K562 (cell line): ENCODE data around the gene DENND1A. TPM values are rescaled to one million over a fixed set of nuclear protein-coding genes. Genes with fewer than 3 reads are reported as not detected.

Experiments used
- ATAC-seq: fragments of 200-7000 bp; cut with Tn5 transposase; 3 replicates; pipeline ENCODE4 v1.9.1; 2020; ENCODE audit warnings: moderate library complexity
- BruUV-seq: library from RNA; stranded (reverse); fragments of 400-500 nt; replicated peaks from 2 replicates; lab custom pipeline; 2021; lab: Mats Ljungman, UMichigan
- CTCF ChIA-PET: fragments of 300-600 bp; formaldehyde crosslinking; extraction: SDS; loops from one replicate; lab custom pipeline; 2021; ENCODE audit warnings: low intra/inter-chr PET ratio; lab: Yijun Ruan, JAX
- POLR2A ChIA-PET: fragments of 300-600, 350-650 bp; sonication (Branson Sonifier 250); formaldehyde crosslinking; extraction: SDS; loops from one replicate; lab custom pipeline; 2021; ENCODE audit warnings: antibody characterized with exemption, inconsistent platforms; lab: Yijun Ruan, JAX
- DNase-seq, 4 experiments: peaks; one replicate each; pipeline versions ENCODE4 v3.0.0 to v3.0.0-alpha.2; 2011 to 2018; ENCODE audit warnings: low spot score in 3 of 4, mixed read lengths in 3 of 4; ENCODE audit errors: extremely low read depth in 1 of 4
- FAIRE-seq: peaks from 2 replicates; lab custom pipeline; 2011; peaks lifted over from hg19 to GRCh38; lab: Jason Lieb, UNC
- H2AFZ ChIP-seq: 2 replicates; pipeline ENCODE4 v1.6.0; 2011; ENCODE audit warnings: low read depth, low read length, control low read depth, inconsistent platforms
- H3K27ac ChIP-seq: fragments of 200-600 bp; 3 replicates; pipeline ENCODE4 v1.8.0; 2011; ENCODE audit warnings: low read depth, mild to moderate bottlenecking, control low read depth, inconsistent platforms, low read length, moderate library complexity, mixed read lengths; ENCODE audit errors: extremely low read depth
- H3K27me3 ChIP-seq, 2 experiments: fragments of 300-600 bp in 1 of 2; 2 replicates in 1 of 2; 3 replicates in 1 of 2; pipeline versions ENCODE4 v1.6.0 to v1.8.0; 2011; ENCODE audit warnings: inconsistent platforms in 2 of 2, low read length in 2 of 2, mild to moderate bottlenecking in 1 of 2, mixed read lengths in 1 of 2, moderate library complexity in 1 of 2; ENCODE audit not compliant: control insufficient read depth in 2 of 2, insufficient read depth in 2 of 2
- H3K36me3 ChIP-seq: fragments of 300-600 bp; 3 replicates; pipeline ENCODE4 v1.8.0; 2011; ENCODE audit warnings: mild to moderate bottlenecking, low read length, inconsistent platforms; ENCODE audit not compliant: control insufficient read depth, insufficient read depth
- H3K4me1 ChIP-seq, 2 experiments: fragments of 200-600 bp in 1 of 2; replicated peaks in 1 of 2; 2 replicates in 1 of 2; 3 replicates in 1 of 2; pipeline versions ENCODE4 v1.5.1 to v1.8.0; 2011; ENCODE audit warnings: inconsistent platforms in 2 of 2, low read length in 2 of 2, mild to moderate bottlenecking in 1 of 2, mixed read lengths in 1 of 2, moderate library complexity in 1 of 2; ENCODE audit not compliant: control insufficient read depth in 2 of 2, insufficient read depth in 2 of 2
- H3K4me2 ChIP-seq: 2 replicates; pipeline ENCODE4 v1.6.1; 2011; ENCODE audit warnings: low read length, control low read depth, inconsistent platforms, mixed read lengths; ENCODE audit not compliant: insufficient read depth
- H3K4me3 ChIP-seq: fragments of 200-600 bp; sonication (generic), shearing (Covaris generic); 2 replicates; pipeline ENCODE4 v1.5.1; 2016; ENCODE audit warnings: control low read depth, inconsistent platforms
- H3K79me2 ChIP-seq: fragments of 200-600 bp; 3 replicates; pipeline ENCODE4 v1.8.0; 2011; ENCODE audit warnings: low read length, inconsistent platforms; ENCODE audit not compliant: control insufficient read depth, insufficient read depth
- H3K9ac ChIP-seq, 2 experiments: 2 replicates each; pipeline versions ENCODE4 v1.6.0 to v1.6.1; 2011; ENCODE audit warnings: low read depth in 2 of 2, low read length in 2 of 2, control low read depth in 1 of 2, inconsistent platforms in 1 of 2, mild to moderate bottlenecking in 1 of 2, mixed read lengths in 1 of 2; ENCODE audit not compliant: insufficient read depth in 1 of 2
- H3K9me1 ChIP-seq: one replicate; pipeline ENCODE4 v1.6.0; 2011; ENCODE audit warnings: inconsistent platforms, mild to moderate bottlenecking, low read length, moderate library complexity; ENCODE audit not compliant: control insufficient read depth, insufficient read depth
- H3K9me3 ChIP-seq: replicated peaks from 2 replicates; pipeline ENCODE4 v1.5.1; 2011; ENCODE audit warnings: low read depth, low read length, inconsistent platforms; ENCODE audit not compliant: control insufficient read depth, insufficient read depth
- H4K20me1 ChIP-seq: replicated peaks from 2 replicates; pipeline ENCODE4 v1.6.1; 2011; ENCODE audit warnings: low read length, inconsistent platforms, mixed read lengths; ENCODE audit not compliant: control insufficient read depth, insufficient read depth
- BACH1 ChIP-seq: fragments of 200-800 bp; sonication (Bioruptor generic); IDR thresholded peaks from 2 replicates; pipeline ENCODE4 v1.6.1; 2016; ENCODE audit warnings: missing genetic modification characterization, missing compliant biosample characterization
- CBFA2T3 ChIP-seq: fragments of 450-650 bp; IDR thresholded peaks from 2 replicates; pipeline ENCODE4 v1.6.1; 2017
- NFXL1 ChIP-seq: fragments of 450-650 bp; formaldehyde crosslinking; IDR thresholded peaks from 2 replicates; pipeline ENCODE4 v1.4.0; 2021; ENCODE audit warnings: mild to moderate bottlenecking
- PCBP1 ChIP-seq: fragments of 200-400 bp; formaldehyde crosslinking; IDR thresholded peaks from 2 replicates; pipeline ENCODE4 v1.6.1; 2018; ENCODE audit warnings: mild to moderate bottlenecking, low read depth, low read length; ENCODE audit not compliant: poor library complexity, severe bottlenecking
- POLR2AphosphoS5 ChIP-seq: IDR thresholded peaks from 2 replicates; pipeline ENCODE4 v1.6.1; 2011; ENCODE audit warnings: mild to moderate bottlenecking, low read depth, low read length, moderate library complexity; ENCODE audit not compliant: control insufficient read depth, insufficient read depth
- POLR2H ChIP-seq: IDR thresholded peaks from 2 replicates; pipeline ENCODE4 v1.6.1; 2016; ENCODE audit warnings: missing genetic modification characterization, low read depth, mild to moderate bottlenecking, control low read depth, missing compliant biosample characterization, moderate library complexity
- PURB ChIP-seq: sonication (generic); formaldehyde crosslinking; IDR thresholded peaks from 2 replicates; pipeline ENCODE4 v1.9.0; 2021; ENCODE audit warnings: low read depth, mild to moderate bottlenecking, missing genetic modification reagents
- SP2 ChIP-seq: IDR thresholded peaks from 2 replicates; pipeline ENCODE4 v1.6.1; 2011; ENCODE audit warnings: mild to moderate bottlenecking, low read depth, low read length, moderate library complexity; ENCODE audit not compliant: poor library complexity, severe bottlenecking; ENCODE audit errors: extremely low read depth
- SRF ChIP-seq, 2 experiments: fragments of 250-450, 450-650 bp in 1 of 2; sonication (Bioruptor Pico) in 1 of 2; sonication (generic) in 1 of 2; formaldehyde crosslinking; IDR thresholded peaks; 2 replicates each; pipeline versions ENCODE4 v1.5.0 to v1.5.1; 2020 to 2022; ENCODE audit warnings: mild to moderate bottlenecking in 1 of 2, missing genetic modification reagents in 1 of 2
- TAF9B ChIP-seq: fragments of 450-650 bp; IDR thresholded peaks from 2 replicates; pipeline ENCODE4 v1.6.1; 2018; ENCODE audit warnings: mild to moderate bottlenecking; ENCODE audit not compliant: partially characterized antibody
- ZBTB5 ChIP-seq: fragments of 450-650 bp; IDR thresholded peaks from 2 replicates; pipeline ENCODE4 v1.6.1; 2017; ENCODE audit warnings: antibody characterized with exemption
- ZNF133 ChIP-seq: fragments of 250-450 bp; sonication (Bioruptor Pico); IDR thresholded peaks from 2 replicates; pipeline ENCODE4 v1.4.0; 2020; ENCODE audit warnings: mild to moderate bottlenecking
- ZNF584 ChIP-seq: fragments of 200-800 bp; sonication (Bioruptor generic); IDR thresholded peaks from 2 replicates; pipeline ENCODE4 v1.6.1; 2016; ENCODE audit warnings: low read depth, mild to moderate bottlenecking, missing genetic modification characterization, missing compliant biosample characterization
- ZNF589 ChIP-seq: fragments of 200-800 bp; sonication (Bioruptor generic); IDR thresholded peaks from 2 replicates; pipeline ENCODE4 v1.6.1; 2016; ENCODE audit warnings: low read depth, missing genetic modification characterization, missing compliant biosample characterization
- ZSCAN32 ChIP-seq: fragments of 450-650 bp; formaldehyde crosslinking; IDR thresholded peaks from 2 replicates; pipeline ENCODE4 v1.4.0; 2020; ENCODE audit warnings: mild to moderate bottlenecking, moderate library complexity
- WGBS: fragments of 100-300 bp; shearing (Covaris generic); methylation state at CpG from one replicate; pipeline ENCODE4 v1.1.6; 2016; ENCODE audit warnings: low coverage, mixed read lengths; ENCODE audit not compliant: insufficient coverage; ENCODE audit errors: missing lambda C conversion rate; 5-methylcytosine and 5-hydroxymethylcytosine counted together
- in situ Hi-C: fragments of 300-500 bp; cut with MboI; formaldehyde crosslinking; loops from 4 replicates; pipeline ENCODE4 v1.15.0; 2018; ENCODE audit warnings: inconsistent platforms, mixed read lengths
- intact Hi-C: fragments of 100-400 bp; cut with micrococcal nuclease; formaldehyde crosslinking; loops from 2 replicates; pipeline ENCODE4 v1.14.2; 2022
- polyA plus RNA-seq, 8 experiments: library from polyadenylated mRNA; depleted of rRNA in 4 of 8; stranded (reverse) in 5 of 8; unstranded in 3 of 8; fragments of >200 nt; fragmentation: Nextera tagmentation in 2 of 8; fragmentation: Illumina TruSeq in 1 of 8; extraction: Ambion mirVana in 2 of 8; extraction: Trizol in 1 of 8; gene quantifications; 2 replicates each; pipeline versions ENCODE4 v1.2.1 to v1.2.3, GENCODE V29; 2011 to 2014; ENCODE audit warnings: inconsistent platforms in 1 of 8, missing spikeins in 1 of 8
- total RNA-seq, 7 experiments: library from RNA; depleted of rRNA in 6 of 7; stranded (reverse); fragments of >200 nt in 6 of 7; fragmentation: Illumina TruSeq in 2 of 7; extraction: Trizol in 2 of 7; gene quantifications; 2 replicates each; pipeline versions ENCODE4 v1.2.1 to v1.2.3, GENCODE V29; 2011 to 2021; ENCODE audit warnings: low replicate concordance in 1 of 7
- TF ChIP-seq, protein P1 (sequence below): fragments of 250-450 bp; sonication (Bioruptor Pico); IDR thresholded peaks from 2 replicates; pipeline ENCODE4 v1.8.0; 2021; ENCODE audit warnings: moderate library complexity, mild to moderate bottlenecking, inconsistent platforms
- TF ChIP-seq, protein P2 (sequence below): fragments of 250-450 bp; sonication (Bioruptor Pico); IDR thresholded peaks from 2 replicates; pipeline ENCODE4 v1.5.1; 2021; ENCODE audit warnings: mild to moderate bottlenecking

DENND1A gene
- total and polyA plus RNA-seq, 9 of the 15 experiments (the other 6 are each of a cell fraction or from before 2014, with no cell fraction given): 7.6 to 29.5 (median 15.7) TPM

DNA sequence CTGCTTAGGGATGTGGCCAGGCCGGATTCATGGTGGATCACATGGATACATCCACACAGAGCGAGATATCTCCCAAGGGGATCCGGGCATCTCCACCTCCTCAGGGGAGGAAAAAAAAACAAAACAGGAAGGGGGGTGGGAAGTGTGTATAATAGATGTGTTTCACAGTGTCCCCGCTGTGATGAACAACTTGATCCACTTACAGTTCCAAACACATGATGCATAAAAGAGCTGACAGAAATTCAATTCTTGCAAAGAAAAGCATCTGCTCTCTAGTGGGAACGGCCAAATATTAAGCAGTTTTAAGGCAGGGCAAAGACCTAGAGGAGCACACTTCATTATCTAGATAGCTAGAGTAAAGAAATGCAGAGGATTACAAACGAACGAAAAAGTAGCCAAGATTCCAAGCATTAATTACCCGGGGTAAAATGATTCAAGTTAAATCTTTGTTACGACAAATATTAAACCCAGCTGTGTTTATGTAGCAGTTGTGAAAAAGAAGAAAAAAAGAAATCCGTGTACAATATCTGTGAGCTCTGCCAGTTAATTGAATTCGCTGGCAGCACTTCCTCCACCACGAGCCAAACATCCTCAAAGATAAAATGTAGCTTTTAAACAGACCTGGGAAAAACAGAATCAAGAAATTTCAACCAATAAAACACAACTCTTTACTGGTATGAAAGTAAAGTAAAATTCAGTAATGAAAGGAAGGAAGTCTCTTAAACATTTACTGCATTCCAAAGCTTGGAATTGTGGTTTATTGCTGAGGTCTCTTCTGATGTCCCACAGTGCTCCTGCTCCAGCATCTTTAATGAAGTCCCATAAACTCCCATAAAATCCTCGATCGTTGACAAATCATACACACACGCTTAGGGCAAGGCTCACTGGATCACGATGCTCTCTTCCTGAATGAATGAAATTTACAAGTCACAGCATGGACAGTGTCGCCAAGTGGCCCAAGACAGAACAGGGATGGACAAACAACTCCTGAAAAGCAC, 360.9 kb downstream of the DENND1A start:
- Histone ChIP-seq H3K4me1 (no peaks in the 10 kb centered on the region), H3K9me1 (no peaks in the 10 kb centered on the region), H3K27me3 (no peaks in the 10 kb centered on the region), H3K36me3 (no peaks in the 10 kb centered on the region; the same call in 2 of the 3 replicates), H3K9me3 (no peaks in the 10 kb centered on the region), H3K27ac (no peak overlapping the region), H4K20me1 (no peaks in the 10 kb centered on the region), H3K9ac (no peak overlapping the region), H3K4me2 (no peak overlapping the region), H3K79me2 (no peaks in the 10 kb centered on the region), H3K4me3 (no peak overlapping the region), H2AFZ (no peak overlapping the region)
- POLR2A ChIA-PET: no interaction called here
- DNase-seq (no peak), FAIRE-seq (no peak), ATAC-seq (no peak)
- TF ChIP-seq PCBP1 (no peak), NFXL1 (CRISPR knock-in tag) (no peak), SP2 (no peak), BACH1 (tag) (no peak), ZBTB5 (no peak), ZSCAN32 (no peak), ZNF584 (no peak), ZNF589 (CRISPR knock-in tag) (no peak), TAF9B (no peak), ZNF133 (CRISPR knock-in tag) (no peak), SRF (CRISPR knock-in tag; IDR thresholded peaks at IDR 0.05) (no peak), CBFA2T3 (no peak), PURB (CRISPR knock-in tag) (no peak), POLR2H (no peak), POLR2AphosphoS5 (no peak)
- TF ChIP-seq, protein P1, sequence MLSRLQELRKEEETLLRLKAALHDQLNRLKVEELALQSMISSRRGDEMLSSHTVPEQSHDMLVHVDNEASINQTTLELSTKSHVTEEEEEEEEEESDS (CRISPR knock-in tag): no peak
- TF ChIP-seq, protein P2, sequence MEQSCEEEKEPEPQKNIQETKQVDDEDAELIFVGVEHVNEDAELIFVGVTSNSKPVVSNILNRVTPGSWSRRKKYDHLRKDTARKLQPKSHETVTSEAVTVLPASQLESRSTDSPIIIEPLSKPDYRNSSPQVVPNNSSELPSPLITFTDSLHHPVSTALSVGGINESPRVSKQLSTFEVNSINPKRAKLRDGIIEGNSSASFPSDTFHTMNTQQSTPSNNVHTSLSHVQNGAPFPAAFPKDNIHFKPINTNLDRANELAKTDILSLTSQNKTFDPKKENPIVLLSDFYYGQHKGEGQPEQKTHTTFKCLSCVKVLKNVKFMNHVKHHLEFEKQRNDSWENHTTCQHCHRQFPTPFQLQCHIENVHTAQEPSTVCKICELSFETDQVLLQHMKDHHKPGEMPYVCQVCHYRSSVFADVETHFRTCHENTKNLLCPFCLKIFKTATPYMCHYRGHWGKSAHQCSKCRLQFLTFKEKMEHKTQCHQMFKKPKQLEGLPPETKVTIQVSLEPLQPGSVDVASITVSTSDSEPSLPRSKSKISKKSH (CRISPR knock-in tag): no peak
- intact Hi-C loops (loop anchor here (10.0 kb wide), 1 partner anchor 56 kb away; no protein-coding TSS in a partner anchor), in situ Hi-C loops (no loop called here)
- CTCF ChIA-PET: no interaction called here
- WGBS: 60% methylated on average over 17 of the region's 17 CpGs
- no TSS peak for BruUV-seq
